ENCODE measurements around the gene GRIN2D. TPM values are rescaled to one million over a fixed set of nuclear protein-coding genes. Genes with fewer than 3 reads are reported as not detected.
"Not testable (repeated sequence)": the region's sequence is repeated elsewhere in the genome, so short reads cannot be mapped to it uniquely, and the experiment has no call there.

The GRIN2D gene
- total RNA-seq, 2 experiments from 2014 or later: 0.14 to 0.17 TPM

- peaks cover 6% of the 10 kb centered on the region for H3K4me1 Mint-ChIP-seq
- H3K27ac Mint-ChIP-seq: no peak overlapping the region
- H3K27me3 Mint-ChIP-seq: no peaks in the 10 kb centered on the region
- peaks cover 18% of the 10 kb centered on the region for H3K36me3 Mint-ChIP-seq
- no peak for ATAC-seq (ENCODE audit: low read depth)
- POLR2A ChIA-PET: interaction anchor here (0.7 to 0.8 kb wide), 2 partner anchors 14 to 19 kb away, joined by 3 read pairs; no protein-coding TSS in a partner anchor
- no peaks in the 10 kb centered on the region for H3K9me3 Mint-ChIP-seq
- no peak for DNase-seq
- no peak overlapping the region for H3K4me3 Mint-ChIP-seq
Measured at GRCh38 chr19:48381178-48381950, 12.1 kb upstream of the GRIN2D start.

DNA sequence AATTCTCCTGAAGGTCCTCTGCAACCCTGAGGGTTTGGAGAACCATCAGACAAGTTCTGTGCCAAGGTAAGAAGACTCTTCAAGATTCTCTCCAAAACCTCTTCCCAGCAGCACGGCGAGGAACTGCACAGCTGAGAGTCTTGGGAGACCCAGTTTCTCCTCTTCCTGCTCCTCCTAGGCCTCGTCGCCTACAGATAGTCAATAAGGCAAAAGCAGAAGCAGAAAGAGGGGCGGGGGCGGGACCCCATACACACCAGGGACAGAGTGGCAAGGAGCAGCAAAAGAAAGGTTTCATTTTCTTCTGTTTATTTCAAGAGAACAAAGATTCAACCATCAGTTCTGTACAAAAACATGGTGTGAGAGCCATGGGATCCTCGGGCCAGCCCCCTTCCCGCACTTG, 11.2 kb upstream of the GRIN2D start:
- peaks cover 19% of the 10 kb centered on the region for H3K36me3 Mint-ChIP-seq
- DNase-seq (no peak), ATAC-seq (ENCODE audit: low read depth) (no peak)
- no peak overlapping the region for H3K27ac Mint-ChIP-seq
- peaks cover 6% of the 10 kb centered on the region for H3K4me1 Mint-ChIP-seq
- no peak overlapping the region for H3K4me3 Mint-ChIP-seq
- H3K9me3 Mint-ChIP-seq: no peaks in the 10 kb centered on the region
- H3K27me3 Mint-ChIP-seq: no peaks in the 10 kb centered on the region
- POLR2A ChIA-PET: no interaction called here

DNA sequence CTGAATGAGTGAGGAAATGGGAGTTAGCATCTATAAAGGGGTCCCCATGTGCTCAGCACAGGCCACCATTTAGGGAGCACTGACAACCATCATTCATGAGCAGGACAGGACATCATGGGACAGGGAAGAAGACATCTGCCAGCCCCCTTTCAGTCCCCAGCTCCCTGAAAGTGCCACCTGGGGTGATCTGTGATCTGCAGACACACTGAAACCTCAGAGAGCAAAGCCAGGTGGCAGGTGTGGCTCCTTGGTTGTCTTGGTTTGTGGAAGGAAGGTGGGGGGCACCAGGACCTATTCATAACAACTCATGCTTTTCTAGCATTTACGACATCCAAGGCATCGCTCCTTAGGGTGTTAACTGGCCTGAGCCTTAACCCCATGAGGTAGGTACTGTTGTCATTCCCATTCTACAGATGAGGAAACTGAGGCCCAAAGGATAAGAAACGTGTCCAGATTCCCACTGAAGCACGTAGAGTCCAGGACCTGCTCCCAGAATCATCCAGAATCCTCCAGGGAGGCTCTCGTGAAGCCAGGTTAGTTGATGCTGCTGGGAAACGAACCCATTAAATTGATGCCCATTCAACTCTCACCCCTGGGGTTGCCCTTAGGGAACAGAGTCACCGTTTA, 7.9 kb upstream of the GRIN2D start:
- no peaks in the 10 kb centered on the region for H3K9me3 Mint-ChIP-seq
- no peaks in the 10 kb centered on the region for H3K27me3 Mint-ChIP-seq
- no peak overlapping the region for H3K4me3 Mint-ChIP-seq
- no peak overlapping the region for H3K27ac Mint-ChIP-seq
- peaks cover 9% of the 10 kb centered on the region for H3K4me1 Mint-ChIP-seq
- POLR2A ChIA-PET: interaction anchor here (0.7 kb wide), 1 partner anchor 223 kb away, joined by 4 read pairs; no protein-coding TSS in a partner anchor
- no peak for ATAC-seq (ENCODE audit: low read depth)
- peaks cover 32% of the 10 kb centered on the region for H3K36me3 Mint-ChIP-seq
- DNase-seq: no peak

DNA sequence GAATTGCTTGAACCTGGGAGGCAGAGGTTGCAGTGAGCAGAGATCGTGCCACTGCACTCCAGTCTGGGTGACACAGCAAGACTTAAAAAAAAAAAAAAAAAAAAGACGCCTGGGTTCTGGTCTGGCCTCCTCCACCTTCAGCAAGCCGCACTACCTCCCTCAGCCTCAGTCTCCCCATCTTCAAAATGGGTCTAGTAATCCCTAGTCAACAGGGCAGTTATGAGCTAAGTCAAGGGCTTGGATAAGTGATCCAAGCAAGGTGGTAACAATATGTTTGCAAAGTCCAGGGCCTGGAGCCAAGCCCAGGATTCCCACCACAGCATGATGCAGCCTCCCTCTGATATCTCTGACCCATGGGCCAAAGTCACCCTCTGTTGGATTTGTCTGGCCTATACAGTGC, 6.5 kb upstream of the GRIN2D start:
- no peaks in the 10 kb centered on the region for H3K27me3 Mint-ChIP-seq
- ATAC-seq (ENCODE audit: low read depth) (no peak), DNase-seq (no peak)
- peaks cover 13% of the 10 kb centered on the region for H3K4me1 Mint-ChIP-seq
- no peak overlapping the region for H3K27ac Mint-ChIP-seq
- no peak overlapping the region for H3K4me3 Mint-ChIP-seq
- H3K36me3 Mint-ChIP-seq: peaks cover 27% of the 10 kb centered on the region
- POLR2A ChIA-PET: interaction anchor here (0.7 kb wide), 1 partner anchor 106 kb away, joined by 3 read pairs; no protein-coding TSS in a partner anchor
- H3K9me3 Mint-ChIP-seq: no peaks in the 10 kb centered on the region

DNA sequence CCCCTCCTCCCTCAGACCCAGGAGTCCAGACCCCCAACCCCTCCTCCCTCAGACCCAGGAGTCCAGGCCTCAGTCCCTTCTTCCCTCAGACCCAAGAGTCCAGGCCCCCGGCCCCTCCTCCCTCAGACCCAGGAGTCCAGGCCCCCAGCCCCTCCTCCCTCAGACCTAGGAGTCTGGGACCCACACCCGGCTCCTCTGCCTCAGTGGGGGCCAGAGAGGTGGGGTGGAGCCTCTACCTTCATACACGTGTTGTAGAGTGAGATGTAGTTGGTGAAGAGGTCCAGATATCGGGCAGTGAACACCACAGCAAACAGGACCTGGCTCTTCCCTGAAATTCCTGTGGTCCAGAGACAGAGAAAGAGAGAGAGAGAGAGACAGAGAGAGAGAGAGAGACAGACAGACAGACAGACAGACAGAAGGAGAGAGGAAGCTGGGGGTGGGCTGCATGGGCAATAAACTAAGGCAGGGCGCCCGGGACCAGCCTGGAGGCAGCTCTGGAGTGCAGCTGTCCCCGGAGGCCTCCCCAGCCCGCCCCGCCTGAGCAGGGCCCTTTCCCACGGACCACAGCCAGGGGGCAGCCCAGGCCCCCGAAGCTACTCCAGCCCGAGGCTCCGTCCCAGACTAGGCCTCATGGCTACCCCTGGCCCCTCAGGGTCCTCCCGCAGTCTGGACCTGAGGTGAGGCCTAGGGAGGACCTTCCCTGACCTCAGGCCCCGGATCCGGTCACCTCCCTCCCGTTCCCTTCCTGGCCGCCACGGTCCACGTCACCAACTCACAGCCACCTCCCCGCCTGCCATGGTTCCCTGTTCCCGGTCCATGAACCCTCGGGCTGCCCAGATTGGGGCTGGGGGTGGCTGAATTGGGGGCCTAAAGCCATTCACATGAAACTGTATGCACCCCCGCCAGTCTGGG, 3.0 kb upstream of the GRIN2D start:
- DNase-seq: peak; percentile 80
- Mint-ChIP-seq H3K27ac (peak overlapping the region; percentile 95), H3K27me3 (peaks cover 26% of the 10 kb centered on the region), H3K4me3 (peak overlapping the region; percentile 97), H3K36me3 (peaks cover 17% of the 10 kb centered on the region), H3K4me1 (peaks cover 19% of the 10 kb centered on the region), H3K9me3 (no peaks in the 10 kb centered on the region)
- peak; percentile 85 for ATAC-seq (ENCODE audit: low read depth)
- POLR2A ChIA-PET: interaction anchor here (0.7 to 2.0 kb wide), 6 partner anchors 10 to 72 kb away, joined by 3 to 25 read pairs (median 6); partner anchors contain the start of genes SYNGR4 and TMEM143

DNA sequence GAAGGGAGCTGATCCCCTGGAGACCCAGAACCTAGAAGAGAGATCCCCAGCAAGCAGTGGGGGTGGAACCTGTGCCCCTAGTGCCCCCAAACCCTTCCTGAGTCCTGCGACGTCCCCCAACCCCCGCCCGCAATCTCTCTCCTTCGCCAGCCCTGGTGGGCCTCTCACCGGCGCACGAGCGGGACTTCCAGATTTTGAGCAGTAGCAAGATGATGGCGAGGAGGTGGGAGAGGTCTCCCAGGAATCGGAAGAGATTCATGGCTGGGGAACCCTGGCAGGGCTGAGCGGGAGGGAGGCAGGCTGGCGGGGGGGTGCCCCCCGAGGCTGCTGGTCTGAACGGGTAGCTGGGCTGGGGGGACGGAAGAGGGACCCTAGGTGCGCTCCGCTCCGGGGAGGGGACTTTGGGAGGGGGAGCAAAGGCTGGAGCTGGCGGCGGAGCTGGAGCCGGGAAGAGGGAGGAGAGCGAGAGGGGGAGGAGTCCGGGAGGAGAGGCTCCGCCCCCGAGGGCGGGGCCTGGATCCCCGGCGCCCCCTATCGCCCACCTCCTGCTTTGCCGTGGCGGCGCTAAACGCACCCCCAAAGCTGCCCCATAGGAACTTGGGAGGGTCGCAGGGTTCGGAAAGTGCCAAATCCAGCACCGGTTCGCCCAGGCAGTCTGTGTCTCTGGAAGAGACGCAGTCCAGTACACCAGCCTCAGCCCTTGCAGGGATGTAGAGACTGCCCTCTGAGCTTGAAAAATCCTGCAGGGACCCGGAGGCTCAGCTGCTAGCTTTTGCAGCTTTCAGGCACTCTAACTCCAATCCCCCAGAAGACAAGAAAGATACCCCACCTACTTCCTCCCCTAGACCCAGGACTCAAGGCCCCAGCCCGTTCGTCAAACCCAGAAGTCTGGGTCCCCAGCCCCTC, 2.1 kb upstream of the GRIN2D start, which contains the start of gene KDELR1:
Gene KDELR1 (minus strand): TSS at position 452 of the 906 bp plus-strand sequence. CDS start 193 bp downstream, at position 259.
- peak; percentile 91 for DNase-seq
- Mint-ChIP-seq H3K36me3 (peaks cover 14% of the 10 kb centered on the region), H3K4me3 (peak within 1 kb of the TSS; percentile 97), H3K4me1 (peaks cover 19% of the 10 kb centered on the region), H3K27me3 (peaks cover 35% of the 10 kb centered on the region), H3K27ac (peak within 1 kb of the TSS; percentile 95), H3K9me3 (no peaks in the 10 kb centered on the region)
- POLR2A ChIA-PET: interaction anchor here (0.8 to 2.0 kb wide), 7 partner anchors 9 to 136 kb away, joined by 3 to 25 read pairs (median 5); partner anchors contain the start of genes CARD8, SYNGR4 and TMEM143
- ATAC-seq (ENCODE audit: low read depth): peak; percentile 62

DNA sequence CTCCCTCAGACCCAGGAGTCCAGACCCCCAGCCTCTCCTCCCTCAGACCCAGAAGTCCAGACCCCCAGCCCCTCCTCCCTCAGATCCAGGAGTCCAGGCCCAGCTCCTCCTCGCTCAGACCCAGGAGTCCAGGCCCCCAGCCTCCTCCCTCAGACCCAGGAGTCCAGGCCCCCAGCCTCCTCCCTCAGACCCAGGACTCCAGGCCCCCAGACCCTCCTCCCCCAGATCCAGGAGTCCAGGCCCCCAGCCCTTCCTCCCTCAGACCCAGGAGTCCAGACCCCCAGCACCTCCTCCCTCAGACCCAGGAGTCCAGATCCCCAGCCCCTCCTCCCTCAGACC, 1.5 kb upstream of the GRIN2D start:
- not testable (repeated sequence) for H3K9me3 Mint-ChIP-seq

GRCh38 chr19:48392860-48393558, 459 bp upstream of the GRIN2D start:
- peaks cover 27% of the 10 kb centered on the region for H3K4me1 Mint-ChIP-seq
- no peak overlapping the region for H3K27ac Mint-ChIP-seq
- H3K36me3 Mint-ChIP-seq: peaks cover 12% of the 10 kb centered on the region
- H3K27me3 Mint-ChIP-seq: peaks cover 52% of the 10 kb centered on the region
- ATAC-seq (ENCODE audit: low read depth): no peak
- H3K9me3 Mint-ChIP-seq: no peaks in the 10 kb centered on the region
- POLR2A ChIA-PET: interaction anchor here (0.6 to 1.1 kb wide), 3 partner anchors 29 to 615 kb away, joined by 3 to 4 read pairs (median 3); partner anchors contain the start of genes SYNGR4 and TMEM143
- DNase-seq: no peak
- no peak overlapping the region for H3K4me3 Mint-ChIP-seq

More for the DNA sequence above, 1.5 kb upstream of the GRIN2D start:
- H3K27ac Mint-ChIP-seq; DNase-seq; ATAC-seq (ENCODE audit: low read depth): not testable (repeated sequence)
- peaks cover 13% of the 10 kb centered on the region for H3K36me3 Mint-ChIP-seq
- peaks cover 19% of the 10 kb centered on the region for H3K4me1 Mint-ChIP-seq
- POLR2A ChIA-PET: interaction anchor here (0.8 to 2.0 kb wide), 6 partner anchors 9 to 137 kb away, joined by 3 to 25 read pairs (median 7); partner anchors contain the start of genes CARD8, SYNGR4 and TMEM143
- H3K27me3 Mint-ChIP-seq: peaks cover 42% of the 10 kb centered on the region
- H3K4me3 Mint-ChIP-seq: peak overlapping the region; percentile 97

DNA sequence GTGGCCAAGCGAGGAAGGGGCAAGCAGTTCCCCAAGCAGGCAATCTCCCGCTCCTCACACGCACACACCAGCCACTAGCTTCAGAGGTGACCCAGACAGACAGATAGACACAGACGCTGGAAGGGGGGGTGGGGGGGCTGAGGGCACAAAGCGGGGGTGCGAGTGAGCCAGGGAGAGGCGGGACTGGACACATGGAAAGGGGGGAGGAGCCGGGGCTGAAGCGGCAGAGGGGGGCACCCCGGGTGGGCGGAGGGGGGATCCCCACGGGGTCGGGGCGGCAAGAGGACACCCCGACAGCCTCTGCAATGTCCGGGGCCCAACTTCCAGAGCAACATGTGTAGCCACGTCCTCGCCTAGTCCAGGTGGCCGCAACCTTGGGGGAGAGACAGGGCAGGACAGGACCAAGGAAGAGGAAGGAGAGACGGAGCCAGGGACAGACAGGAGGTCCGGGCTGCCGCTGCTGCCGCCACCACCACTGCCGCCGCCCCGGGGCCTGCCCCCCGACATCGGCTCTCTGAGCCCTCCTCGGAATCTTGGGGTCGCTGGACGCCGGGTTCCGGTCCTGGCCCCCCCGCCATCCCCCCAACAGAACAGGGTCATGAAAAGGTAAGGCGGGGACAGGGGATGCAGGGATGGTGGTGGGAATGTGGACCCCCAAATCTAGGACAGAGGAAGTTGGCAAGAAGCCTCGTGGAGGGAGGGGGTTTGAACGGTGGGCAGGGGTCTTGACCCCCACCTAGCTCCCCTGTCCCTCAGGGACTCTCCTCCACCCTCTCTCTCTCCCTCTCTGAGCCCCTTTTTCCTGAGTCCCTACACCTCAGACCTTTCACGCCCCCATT, 1.1 kb downstream of the GRIN2D start:
- DNase-seq: no peak
- peak overlapping the region; percentile 26 for H3K4me3 Mint-ChIP-seq
- peaks cover 53% of the 10 kb centered on the region for H3K27me3 Mint-ChIP-seq
- H3K36me3 Mint-ChIP-seq: peaks cover 5% of the 10 kb centered on the region
- H3K4me1 Mint-ChIP-seq: peaks cover 28% of the 10 kb centered on the region
- POLR2A ChIA-PET: interaction anchor here (0.6 kb wide), 1 partner anchor 52 kb away, joined by 3 read pairs; no protein-coding TSS in a partner anchor
- peak overlapping the region; percentile 54 for H3K27ac Mint-ChIP-seq
- H3K9me3 Mint-ChIP-seq: no peaks in the 10 kb centered on the region
- ATAC-seq (ENCODE audit: low read depth): no peak

DNA sequence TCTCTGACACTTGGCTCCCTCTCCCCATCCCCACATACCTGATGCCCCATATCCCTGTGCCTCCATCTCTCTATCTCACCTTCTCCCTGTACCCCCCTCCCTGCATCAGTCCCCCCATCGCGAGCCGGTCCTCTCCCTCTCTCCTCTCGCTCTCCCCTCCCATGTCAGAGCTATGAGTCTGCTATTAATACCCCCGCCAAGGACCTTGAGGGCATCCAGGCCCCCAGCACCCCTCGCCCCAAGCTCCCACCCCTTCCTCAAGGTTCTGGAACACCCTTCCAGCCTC, 1.6 kb downstream of the GRIN2D start:
- Mint-ChIP-seq H3K4me1 (peaks cover 29% of the 10 kb centered on the region), H3K4me3 (no peak overlapping the region)
- ATAC-seq (ENCODE audit: low read depth): no peak

DNA sequence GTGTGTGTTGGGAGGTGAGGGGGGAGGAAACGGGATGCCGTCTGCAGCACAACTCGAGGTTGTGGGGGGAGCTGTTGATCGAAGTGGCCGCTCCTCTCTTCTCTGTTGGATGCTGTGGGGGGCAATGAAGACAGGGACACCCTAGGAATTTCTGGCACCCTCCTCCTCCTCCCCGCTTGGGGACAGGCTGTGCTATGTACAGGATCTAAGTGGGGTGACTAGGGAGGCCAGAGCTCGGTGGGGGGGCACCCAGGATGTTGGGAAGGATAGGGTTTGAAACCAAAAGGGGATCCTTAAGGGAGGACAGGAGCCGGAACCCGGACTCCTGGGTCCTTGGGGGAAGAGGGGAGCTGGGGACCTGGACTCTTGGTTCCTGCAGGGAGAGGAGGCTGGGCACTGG, 2.0 kb downstream of the GRIN2D start:
- Mint-ChIP-seq H3K36me3 (peaks cover 4% of the 10 kb centered on the region), H3K4me1 (peaks cover 28% of the 10 kb centered on the region), H3K27me3 (peaks cover 53% of the 10 kb centered on the region), H3K9me3 (no peaks in the 10 kb centered on the region), H3K4me3 (no peak overlapping the region), H3K27ac (no peak overlapping the region)
- POLR2A ChIA-PET: interaction anchor here (0.6 to 0.8 kb wide), 3 partner anchors 14 to 66 kb away, joined by 3 read pairs; no protein-coding TSS in a partner anchor
- DNase-seq: no peak
- no peak for ATAC-seq (ENCODE audit: low read depth)

More for the DNA sequence above, 1.6 kb downstream of the GRIN2D start:
- Mint-ChIP-seq H3K27ac (no peak overlapping the region), H3K9me3 (no peaks in the 10 kb centered on the region), H3K36me3 (peaks cover 5% of the 10 kb centered on the region), H3K27me3 (peaks cover 53% of the 10 kb centered on the region)
- no peak for DNase-seq
- POLR2A ChIA-PET: interaction anchor here (0.6 to 0.8 kb wide), 2 partner anchors 13 to 51 kb away, joined by 3 read pairs; no protein-coding TSS in a partner anchor

Measured in activated naive CD8-positive, alpha-beta T cell treated with anti-CD3 and anti-CD28 coated beads, Interleukin-2, amount 10 ng/mL, durations not matched to agents 7 days and 5 days (primary cell).